ENCODE data around the gene FBXL5. TPM values are rescaled to one million over a fixed set of nuclear protein-coding genes. Genes with fewer than 3 reads are reported as not detected.

Gene FBXL5
- total RNA-seq, 4 donors from 2014 or later = 130 to 213 (median 188) TPM

DNA sequence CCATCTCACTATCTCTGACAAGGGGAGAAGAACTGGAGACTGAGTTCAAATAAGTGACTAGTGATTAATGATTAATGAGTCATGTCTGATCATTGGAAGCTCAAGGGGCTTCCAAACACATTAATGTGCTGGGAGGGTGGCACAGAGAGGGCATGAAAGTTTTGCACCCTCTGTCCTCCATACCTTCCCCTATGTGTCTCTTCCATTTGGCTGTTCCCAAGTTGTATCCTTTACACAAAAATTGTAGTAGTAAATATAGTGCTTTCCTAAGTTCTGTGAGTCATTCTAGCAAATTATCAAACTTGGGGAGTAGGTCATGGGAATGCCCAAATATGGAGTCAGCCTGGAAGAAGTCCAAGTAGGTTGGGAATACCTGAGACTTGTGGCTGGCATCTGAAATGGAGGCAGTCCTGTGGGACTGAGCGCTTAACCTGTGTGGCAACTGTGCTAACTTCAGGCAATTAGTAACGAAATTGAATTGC lies 22.4 kb upstream of the FBXL5 start:
- TF ChIP-seq, protein P1, sequence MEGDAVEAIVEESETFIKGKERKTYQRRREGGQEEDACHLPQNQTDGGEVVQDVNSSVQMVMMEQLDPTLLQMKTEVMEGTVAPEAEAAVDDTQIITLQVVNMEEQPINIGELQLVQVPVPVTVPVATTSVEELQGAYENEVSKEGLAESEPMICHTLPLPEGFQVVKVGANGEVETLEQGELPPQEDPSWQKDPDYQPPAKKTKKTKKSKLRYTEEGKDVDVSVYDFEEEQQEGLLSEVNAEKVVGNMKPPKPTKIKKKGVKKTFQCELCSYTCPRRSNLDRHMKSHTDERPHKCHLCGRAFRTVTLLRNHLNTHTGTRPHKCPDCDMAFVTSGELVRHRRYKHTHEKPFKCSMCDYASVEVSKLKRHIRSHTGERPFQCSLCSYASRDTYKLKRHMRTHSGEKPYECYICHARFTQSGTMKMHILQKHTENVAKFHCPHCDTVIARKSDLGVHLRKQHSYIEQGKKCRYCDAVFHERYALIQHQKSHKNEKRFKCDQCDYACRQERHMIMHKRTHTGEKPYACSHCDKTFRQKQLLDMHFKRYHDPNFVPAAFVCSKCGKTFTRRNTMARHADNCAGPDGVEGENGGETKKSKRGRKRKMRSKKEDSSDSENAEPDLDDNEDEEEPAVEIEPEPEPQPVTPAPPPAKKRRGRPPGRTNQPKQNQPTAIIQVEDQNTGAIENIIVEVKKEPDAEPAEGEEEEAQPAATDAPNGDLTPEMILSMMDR (IDR thresholded peaks at IDR 0.05) = no peak
- ATAC-seq (ENCODE audit: low FRiP score) (peak; percentile 43), DNase-seq (ENCODE audit: low spot score) (no peak)

DNA sequence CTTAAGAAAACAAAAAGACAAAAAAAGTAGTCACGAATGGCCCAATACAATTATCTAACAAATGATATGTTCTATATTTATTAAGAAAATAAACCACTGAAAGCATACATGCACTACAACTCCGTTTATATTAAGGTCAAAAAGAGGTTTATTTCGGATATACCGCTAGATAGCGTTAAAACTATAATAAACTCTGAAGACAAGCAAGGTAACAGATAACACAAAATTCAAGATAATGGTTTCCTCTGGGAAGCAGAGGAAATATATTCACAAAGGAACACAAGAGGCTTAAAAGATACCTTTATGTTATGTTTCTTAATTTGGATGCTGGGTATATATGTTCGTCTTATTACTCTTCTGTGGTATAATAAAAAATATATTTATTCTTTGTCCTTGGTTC lies 21.7 kb upstream of the FBXL5 start:
- no peak for DNase-seq (ENCODE audit: low spot score)
- TF ChIP-seq, protein P1 (IDR thresholded peaks at IDR 0.05) = no peak
- no peak for ATAC-seq (ENCODE audit: low FRiP score)

DNA sequence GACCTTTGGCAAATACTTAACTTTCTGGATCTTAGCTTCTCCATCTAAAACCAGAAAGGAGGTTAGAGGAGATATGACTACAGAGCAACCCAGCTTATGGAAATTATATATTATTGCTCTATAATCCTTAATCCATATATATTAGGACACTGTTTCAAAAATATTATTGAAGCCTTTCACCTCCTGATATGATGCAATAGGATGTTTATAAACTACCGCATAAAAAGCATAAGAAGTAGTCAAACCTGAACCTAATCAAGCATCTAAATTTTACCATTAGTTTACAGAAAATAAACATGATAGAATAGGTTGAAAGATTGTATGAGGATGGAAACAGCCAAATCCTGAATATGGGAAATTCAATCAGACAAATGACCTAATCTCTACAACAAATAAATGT lies 20.9 kb upstream of the FBXL5 start:
- no peak for DNase-seq (ENCODE audit: low spot score)
- ATAC-seq (ENCODE audit: low FRiP score) = no peak
- TF ChIP-seq, protein P1 (IDR thresholded peaks at IDR 0.05) = no peak

DNA sequence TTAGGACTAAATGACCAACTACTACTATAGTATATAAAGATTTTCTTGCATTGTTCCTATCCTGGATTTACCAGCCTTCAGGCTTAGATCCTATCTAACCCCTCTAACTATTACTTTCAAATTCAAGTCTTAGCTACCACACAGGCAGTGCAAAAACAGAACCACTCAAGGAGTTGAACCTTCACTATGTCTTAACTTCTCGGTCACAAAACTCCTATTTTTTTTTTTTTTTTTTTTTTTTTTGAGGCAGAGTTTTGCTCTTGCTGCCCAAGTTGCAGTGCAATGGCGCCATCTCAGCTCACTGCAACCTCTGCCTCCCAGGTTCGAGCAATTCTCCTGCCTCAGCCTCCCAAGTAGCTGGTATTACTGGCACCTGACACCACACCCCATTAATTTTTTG lies 20.2 kb upstream of the FBXL5 start:
- ATAC-seq (ENCODE audit: low FRiP score) = no peak
- no peak for DNase-seq (ENCODE audit: low spot score)

DNA sequence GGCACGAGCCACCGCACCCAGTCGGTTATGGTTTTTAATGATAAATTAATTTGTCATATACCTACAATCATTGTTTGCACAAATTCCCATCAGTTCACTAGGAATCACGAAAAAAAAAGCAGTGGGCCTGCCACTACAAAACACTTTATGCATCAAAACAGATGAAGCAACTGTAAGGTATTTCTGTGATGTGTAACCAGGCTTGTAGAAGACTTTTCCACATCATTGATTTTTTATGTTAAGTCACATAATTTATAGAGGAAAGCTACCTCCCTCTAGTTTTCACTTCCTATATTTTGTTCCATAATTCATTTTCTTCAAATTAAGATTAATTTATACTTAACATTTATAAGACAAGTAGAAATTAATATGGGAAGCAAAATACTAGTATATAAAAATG lies 19.8 kb upstream of the FBXL5 start:
- DNase-seq (ENCODE audit: low spot score) = no peak
- no peak for ATAC-seq (ENCODE audit: low FRiP score)
- TF ChIP-seq, protein P1 (IDR thresholded peaks at IDR 0.05) = no peak

More for the DNA sequence above, 20.2 kb upstream of the FBXL5 start:
- TF ChIP-seq, protein P1 (IDR thresholded peaks at IDR 0.05) = no peak

DNA sequence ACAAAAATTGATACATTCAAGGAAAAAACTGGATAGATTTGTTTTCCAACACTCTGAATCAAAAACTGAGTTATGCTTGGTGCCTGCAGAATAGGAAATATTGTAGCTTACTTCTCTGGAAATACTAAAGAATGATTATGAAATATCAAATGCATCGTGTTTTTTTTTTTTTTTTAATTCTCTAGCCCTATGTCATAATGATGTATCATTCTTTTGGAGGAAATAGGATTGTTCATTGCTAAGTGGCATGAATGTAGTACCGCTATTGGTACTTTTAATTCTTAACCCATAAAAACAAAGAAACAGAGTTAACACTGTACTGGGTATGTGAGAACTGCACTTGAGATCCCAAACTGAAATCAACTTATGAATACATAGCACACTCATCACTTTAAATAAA lies 18.9 kb upstream of the FBXL5 start:
- DNase-seq (ENCODE audit: low spot score) (no peak), ATAC-seq (ENCODE audit: low FRiP score) (no peak)
- TF ChIP-seq, protein P1 (IDR thresholded peaks at IDR 0.05) = no peak

DNA sequence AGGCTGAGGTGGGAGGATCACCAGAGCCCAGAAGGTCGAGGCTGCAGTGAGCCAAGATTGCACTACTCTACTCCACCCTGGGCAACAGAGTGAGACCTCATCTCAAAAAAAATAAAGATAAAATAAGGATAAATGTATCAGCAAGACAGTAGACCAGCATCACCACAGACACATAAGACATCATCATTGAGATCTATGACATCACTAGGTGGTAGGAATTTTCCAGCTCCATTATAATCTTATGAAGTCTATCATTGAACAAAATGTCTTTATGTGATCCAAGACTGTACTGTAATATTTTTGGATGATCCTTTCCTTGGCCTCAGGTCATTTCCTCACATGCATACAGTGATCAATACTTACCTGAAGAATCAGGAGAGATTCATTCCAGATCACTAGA lies 18.2 kb upstream of the FBXL5 start:
- ATAC-seq (ENCODE audit: low FRiP score) (no peak), DNase-seq (ENCODE audit: low spot score) (no peak)
- TF ChIP-seq, protein P1 (IDR thresholded peaks at IDR 0.05) = no peak
